T-helper 2 cell (primary cell): ENCODE data around the gene CDRT4.
"Not testable (repeated sequence)": the region's sequence is repeated elsewhere in the genome, so short reads cannot be mapped to it uniquely, and the experiment has no call there.

Experiments
- DNase-seq, 5 experiments: peaks; one replicate each; pipeline versions ENCODE4 v3.0.0 to v3.0.0-alpha.2; 2012 to 2022

The CDRT4 gene

DNA sequence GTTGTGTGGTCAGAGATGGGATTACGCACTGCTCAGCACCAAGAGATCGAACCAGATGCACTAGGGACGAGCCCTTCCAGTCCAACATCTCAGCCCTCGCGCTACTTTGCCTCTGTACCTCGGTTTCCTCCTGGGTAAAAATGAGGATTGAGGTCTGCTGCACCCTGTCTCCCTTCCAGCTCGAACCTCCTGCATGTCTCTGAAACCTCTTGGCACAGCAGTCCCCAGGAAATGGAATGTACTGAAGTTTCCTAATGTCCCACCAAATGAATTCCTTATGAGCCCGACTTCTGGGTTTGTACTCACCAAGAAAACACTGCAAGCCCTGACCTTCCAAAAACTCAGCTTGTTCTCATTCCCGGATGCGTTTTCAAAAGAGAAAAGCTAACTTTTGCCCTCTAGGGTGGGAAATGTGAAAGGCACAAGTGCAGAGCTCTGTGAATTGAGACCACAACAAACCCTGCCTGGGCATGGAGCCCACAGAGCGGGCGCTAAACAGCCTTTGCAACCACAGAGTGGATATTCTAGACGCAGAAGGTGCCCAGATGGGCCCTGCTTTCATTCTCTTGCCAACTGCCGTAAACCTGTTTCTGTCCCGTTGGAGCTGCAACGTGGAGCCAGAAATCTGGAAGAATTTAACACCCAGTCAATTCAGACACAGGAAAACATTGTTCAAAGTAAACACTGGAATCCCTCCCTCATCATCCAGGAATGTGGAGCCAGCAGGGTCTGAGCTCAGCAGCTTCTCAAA lies 10.3 kb downstream of the CDRT4 start:
- DNase-seq, result no peak

DNA sequence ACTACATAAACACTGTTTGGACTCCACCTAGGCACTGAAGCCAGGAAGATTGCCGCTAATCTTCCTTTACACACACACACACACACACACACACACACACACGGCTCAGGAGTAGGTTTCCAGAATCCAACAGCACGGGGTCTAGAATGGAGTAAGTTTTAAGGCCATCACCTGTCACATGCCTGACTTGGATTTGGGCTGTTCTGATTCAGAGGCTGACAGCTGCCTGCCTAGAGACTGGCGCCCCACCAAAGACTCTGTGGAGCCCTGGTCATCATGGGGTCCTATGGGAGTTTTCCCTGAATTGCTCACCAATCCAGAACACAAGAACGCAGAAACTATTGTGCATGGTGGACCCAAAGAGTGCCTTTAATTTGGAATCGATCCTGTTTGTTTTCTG lies 10.9 kb downstream of the CDRT4 start:
- no peak for DNase-seq

DNA sequence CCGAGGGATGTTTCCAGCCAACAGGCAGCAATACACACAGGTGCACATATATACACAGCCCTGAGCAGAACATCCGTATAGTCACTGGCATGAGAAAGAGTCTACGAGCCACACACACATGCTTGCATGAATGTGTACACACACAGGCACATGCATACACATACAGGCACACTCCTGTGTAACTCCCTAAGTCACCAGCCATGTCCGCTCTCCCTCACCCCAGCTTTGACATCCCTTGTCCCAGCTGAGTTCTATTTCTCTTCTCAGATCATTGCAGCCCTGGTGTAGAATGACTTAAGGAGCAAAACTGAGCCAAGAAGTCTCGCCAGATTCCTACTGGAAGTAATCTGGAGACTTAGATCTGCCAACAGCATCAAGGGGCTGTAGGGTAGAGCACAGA lies 13.1 kb downstream of the CDRT4 start:
- no peak for DNase-seq

DNA sequence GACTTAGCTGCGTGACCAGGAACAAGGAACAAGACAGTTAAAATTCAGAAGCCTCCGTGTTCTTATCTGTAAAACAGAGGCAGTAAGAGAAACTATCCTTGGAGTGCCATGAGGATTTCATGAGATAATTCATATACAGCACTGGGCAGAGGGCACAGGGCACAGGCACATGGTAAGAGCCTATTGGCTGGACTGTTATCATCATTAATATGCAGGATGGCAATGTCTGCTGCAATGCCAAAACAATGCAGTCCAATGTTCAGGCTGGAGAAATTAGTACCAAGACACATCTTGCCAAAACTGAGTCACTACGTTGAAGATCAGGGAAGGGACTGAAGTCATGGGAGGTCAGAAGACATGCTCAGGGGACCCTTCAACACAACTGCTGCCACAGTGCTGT lies 13.6 kb downstream of the CDRT4 start:
- DNase-seq, result no peak

DNA sequence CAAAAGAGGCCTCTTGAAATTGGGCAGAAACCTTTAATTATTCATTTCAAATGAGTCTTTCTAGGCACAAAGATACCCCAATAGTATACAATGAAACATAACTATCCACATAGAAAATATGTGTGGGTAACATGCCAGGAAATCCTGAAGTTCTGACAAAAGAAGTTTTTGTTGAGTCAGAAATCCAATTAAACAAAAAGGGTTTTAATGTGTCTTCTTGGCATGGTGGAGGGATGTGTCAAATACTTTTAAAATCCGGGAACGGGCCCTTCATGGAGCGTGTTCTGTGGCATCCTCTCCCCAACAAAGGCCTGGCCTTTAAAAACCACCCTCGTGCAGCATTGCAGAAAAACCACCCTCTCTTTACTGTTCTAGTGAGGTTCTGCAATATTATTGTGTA lies 14.2 kb downstream of the CDRT4 start:
- DNase-seq, result no peak

DNA sequence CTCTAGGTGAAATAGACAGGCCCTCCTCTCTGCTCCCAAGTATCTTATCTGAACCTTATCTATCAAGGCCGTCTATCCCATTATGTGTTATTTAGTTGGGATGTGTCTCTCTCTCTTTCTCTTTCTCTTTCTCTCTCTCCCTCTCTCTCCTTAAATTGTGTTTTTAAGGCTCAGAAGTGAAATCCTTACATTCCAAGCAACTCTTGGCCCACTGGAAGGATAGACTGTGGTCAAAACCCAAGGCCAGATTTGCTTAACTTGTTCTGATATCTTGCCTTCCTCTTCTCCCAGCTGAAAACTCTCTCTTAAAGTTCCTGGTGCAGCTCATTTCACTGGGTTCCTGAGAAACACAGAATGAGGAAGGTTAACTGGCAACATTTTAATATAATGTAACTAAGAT lies 14.7 kb downstream of the CDRT4 start:
- no peak for DNase-seq

DNA sequence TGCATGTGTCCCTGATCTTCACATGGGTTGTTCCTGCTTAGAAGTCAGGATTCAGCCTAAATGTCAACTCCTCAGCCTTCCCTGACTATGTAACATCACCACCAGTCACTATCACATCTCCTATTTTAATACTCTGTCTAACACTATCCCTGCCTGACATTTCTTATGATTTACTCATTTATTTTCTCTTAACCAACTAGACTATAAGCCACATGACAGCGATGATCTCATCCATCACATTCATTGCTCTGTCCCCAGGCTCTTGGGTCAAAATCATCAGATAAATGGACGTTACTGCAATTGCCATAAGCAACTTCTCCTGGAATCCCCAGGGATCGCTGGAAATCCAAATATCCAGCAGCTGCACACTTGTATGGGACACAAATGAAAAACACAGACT lies 15.7 kb downstream of the CDRT4 start:
- no peak for DNase-seq

DNA sequence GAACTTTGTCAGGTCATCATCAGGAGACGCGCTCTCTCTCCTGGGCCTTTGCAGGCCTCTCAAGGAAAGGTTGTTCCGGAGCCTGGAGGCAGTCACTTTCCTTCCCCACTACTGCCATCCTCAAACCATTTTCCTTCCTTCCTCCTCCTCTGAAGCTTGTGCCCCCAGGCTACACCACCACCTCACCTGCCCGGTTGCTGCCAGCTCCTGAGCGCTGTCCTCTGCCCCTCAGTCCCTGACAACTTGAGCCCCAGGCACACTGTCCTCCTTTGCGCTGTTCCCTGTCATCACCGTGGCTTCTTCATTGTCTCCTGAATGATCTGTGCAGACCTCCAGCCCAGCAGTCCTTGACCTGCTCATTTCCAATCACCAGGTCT lies 18.9 kb downstream of the CDRT4 start:
- DNase-seq, result no peak

DNA sequence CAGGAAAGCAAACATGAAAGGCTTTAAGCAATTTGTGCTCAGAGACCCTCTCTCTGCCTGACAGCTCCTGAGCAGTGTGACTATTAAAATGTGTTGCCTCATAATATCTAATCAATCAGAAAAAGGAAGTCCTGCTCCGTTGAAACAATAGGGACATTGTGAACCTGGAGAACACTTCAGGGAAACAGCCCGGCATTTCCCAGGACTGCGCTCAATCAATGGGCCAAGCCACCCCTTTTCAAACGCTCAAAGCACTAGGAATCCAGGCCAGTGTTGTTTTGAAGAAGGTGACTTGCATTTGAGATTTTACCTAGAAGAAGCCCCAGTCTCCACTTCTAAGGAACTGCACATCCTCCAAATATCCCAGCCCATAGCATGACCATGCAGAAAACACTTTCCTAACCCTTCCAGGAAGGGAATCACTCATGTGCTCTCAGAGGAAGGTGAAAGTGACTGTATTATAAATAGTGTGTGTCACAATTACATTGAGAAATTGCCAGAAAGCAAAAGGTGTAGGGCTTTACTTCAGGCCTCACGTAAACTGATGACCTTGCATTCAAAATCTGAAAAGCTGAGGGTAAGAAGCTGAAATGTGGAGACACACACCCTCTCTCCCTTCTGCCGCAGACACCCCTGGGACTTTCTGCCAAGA lies 19.4 kb downstream of the CDRT4 start:
- DNase-seq, result no peak

DNA sequence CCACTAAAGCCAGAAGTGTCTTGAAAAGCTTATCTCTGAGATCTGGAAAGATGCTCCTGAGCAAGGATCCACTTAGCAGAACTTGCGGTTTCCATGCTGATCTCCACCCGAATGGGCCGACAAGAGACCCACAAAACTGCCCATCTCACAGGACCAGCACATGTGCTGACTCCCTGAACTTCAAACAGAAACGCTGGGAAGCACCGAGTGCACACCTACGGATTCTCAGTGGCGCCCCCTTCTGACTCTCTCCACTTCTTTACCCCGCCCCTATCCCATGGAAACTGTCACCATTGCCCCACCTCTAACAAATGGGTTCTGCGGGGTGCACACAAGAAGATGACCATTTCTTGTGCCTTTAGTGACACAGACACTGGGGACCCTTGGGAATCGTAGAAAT lies 21.4 kb downstream of the CDRT4 start:
- no peak for DNase-seq

DNA sequence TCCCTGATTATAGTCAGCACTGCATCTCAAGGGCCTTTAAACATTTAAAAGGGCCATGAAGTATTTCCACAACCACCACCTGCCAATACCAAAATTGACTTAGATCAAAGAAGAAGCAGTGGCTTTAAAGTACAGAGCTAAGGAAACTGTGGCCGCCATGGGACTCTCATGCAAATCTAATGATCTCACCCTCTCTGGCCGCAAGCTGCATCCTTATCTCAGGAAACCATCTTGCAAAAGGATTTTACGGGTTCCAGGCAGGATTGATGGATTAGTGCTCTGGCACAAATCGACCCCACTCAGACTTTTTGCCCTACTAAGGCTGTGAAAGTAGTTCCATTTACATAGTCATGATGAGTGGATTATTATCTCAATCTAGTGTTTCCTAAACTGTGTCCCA lies 22.6 kb downstream of the CDRT4 start:
- DNase-seq, result peak in 1 of 5 experiments; percentile 27

DNA sequence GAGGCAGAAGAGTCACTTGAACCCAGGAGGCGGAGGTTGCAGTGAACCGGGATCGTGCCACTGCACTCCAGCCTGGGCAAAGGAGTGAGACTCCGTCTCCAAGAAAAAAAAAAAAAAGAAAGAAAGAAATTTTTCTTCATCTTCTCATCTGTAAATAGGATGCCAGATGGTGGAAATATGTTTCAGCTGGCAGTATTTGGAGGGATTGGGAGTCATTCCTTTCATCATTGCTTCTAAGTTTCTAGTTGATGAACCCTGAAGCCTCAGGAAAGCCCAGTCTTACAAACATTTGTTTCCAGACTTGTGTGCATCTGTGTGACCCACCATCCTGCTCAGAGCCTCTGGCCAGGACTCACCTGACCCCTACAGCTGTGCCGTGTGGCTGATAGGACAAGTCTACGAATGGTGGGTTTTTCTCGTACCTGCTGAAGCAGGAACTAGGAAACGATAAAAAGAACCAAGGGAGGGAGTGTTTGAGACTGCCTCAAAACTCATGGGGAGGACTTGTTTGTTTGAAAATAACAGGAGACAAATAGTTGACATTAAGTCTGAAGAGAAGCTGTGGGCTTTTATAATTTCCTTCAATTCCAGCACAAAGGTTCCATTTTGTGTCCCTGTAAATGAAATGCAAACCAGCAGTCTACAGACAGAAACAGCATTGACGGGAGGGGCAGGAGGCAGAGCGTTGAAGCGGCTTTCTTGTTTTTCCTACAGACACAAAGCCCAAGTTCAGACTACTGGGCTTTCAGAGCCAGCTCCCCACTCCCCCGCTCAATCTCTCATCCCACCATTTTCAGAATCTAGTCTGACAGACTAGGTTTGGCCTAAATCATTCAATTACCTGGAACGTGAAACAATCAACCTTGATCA lies 24.9 kb downstream of the CDRT4 start:
- no peak for DNase-seq

DNA sequence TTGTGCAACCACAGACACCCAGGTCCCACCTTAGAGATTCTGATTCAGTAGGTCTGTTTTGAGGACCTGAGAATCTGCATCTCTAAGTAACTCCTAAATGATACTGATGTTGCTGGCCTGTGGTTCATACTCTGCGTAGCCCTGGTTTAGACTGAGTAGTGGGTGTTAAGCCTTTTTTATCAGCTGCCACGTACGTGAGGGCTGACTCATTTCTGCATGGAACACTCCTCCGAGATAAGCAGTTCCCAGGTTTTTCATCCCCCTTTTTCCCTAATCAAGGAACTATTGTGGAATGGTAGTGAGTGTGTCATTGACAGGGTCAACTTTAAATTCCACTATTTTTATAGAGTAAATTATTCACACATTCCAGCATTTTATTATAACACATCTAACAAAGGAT lies 26.1 kb downstream of the CDRT4 start:
- no peak for DNase-seq

DNA sequence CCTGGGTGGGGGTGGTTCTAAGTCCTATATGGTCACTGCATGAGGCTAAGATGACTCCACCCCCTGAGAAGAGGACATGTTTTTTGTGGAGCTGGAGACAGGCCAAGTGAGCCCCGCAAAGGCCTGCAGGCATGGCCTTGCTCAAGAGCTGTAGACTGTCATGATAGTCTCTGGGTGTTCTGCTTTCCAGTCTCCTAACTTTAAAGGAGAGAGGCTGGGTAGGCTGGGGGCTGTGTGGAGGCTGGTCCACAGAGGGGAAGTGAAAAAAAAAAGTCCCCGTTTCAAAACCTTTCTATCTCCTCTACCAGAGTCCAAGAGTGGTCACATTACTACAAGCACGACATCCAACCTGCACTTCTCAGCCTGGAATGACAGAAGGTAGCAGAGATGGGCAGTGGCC lies 27.1 kb downstream of the CDRT4 start:
- no peak for DNase-seq

DNA sequence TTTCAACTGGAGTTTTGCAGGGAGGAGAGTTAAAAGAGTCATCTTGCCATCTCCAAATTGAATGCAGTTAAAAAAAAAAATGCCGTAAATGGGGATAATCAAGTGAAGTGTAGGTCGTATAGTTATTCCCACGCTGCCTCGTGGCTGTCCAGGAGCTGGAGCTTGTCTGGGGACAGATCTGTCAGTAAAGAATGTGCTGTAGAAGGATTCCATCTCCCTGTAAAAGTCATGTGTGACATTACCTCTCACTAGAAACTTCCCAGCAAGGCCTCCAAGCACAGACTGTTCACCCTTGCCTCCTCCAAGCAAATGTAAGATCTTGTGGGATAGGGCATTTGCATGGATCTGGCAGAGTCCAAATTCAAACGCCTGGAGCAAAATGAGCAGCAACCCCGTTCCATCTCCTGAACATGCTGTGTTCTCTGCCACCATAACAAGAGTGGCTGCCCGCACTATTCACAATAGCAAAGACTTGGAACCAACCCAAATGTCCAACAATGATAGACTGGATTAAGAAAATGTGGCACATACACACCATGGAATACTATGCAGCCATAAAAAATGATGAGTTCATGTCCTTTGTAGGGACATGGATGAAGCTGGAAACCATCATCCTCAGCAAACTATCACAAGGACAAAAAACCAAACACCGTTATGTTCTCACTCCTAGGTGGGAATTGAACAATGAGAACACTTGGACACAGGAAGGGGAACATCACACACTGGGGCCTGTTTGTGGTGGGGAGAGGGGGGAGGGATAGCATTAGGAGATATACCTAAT lies 28.0 kb downstream of the CDRT4 start:
- DNase-seq, result not testable (repeated sequence)

DNA sequence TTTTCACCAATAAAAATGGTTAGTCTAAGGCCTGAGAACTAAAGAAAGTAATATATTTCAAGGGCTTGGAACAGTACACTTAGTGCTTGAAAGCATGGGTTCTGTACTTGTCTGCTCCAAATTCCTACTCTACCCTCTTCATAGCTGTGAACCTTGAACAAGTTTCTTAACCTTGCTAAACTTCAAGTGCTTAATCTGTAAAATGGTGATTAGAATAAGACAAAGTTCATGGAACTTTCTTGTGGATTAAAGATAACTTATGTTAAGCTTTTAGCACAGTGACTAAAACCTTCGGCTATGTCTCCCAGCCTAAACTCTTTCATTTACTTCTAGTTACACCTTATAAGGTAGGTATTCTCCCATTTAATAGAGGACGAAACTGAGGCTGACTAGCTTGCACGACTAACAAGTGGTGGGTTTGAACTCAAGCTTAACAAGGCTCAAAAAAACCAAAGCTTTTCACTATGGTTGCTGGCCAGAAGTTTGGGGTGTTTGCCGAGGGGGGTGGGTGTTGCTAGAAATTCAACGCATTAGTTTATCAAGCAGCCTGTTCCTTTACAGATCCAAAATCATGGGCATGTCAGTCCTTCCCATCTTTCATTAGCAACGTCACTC lies 28.8 kb downstream of the CDRT4 start:
- no peak for DNase-seq

DNA sequence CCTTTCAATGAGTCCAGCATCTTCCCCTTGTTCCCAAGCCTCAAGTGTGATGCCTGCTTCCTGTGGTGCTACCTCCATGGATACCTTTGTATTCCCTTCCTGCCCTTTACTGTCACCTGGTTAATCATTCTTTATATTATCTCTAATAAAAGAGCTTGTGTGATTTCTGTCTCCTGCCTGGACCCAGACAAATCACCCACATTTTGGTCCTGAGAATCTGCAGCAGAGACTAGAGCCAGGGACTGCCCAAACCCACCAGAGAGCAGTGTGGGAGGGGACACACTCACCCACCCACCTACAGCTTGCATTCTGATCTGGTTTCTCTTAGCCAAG lies 30.2 kb downstream of the CDRT4 start:
- no peak for DNase-seq

DNA sequence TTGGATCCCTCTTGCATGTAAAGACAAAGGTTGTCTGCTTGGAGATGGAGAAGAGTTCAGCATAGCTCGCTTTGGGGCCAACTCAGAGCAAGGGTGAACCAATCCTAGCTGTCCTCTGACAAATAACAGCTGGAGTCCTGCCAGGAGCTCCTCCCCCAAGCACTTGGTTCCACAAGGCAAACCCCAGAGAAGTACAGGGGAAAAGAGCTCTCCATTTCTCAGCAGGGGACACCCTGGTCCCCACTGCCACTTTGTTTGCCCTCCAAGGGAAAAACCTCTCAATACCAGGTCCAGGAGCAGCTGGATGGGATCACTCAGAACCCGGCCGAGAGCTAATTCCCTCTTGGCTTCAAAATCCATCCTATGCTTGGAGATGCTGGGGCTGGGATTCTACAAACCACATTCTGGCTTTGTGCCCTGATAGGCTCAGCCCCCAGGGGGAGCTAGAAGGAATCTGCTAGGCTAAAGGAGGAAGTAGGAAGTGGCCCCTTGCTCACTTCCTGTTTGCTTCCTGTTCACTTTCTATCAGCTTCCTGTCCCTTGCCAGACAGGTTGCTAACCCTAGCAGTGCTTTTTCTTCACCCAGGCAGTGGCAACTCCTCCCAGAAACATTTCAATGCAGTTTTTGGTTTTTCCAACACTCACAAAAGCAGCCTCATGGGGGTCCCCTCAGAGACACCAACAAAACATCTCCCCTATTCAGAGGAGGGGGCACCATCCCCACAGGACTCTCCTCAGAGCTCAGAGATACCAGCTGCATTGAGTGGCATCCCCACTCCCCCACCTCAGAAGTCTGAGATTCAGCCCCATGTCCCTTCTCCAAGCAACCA lies 30.7 kb downstream of the CDRT4 start:
- DNase-seq, result peak in 1 of 5 experiments; percentile 80

DNA sequence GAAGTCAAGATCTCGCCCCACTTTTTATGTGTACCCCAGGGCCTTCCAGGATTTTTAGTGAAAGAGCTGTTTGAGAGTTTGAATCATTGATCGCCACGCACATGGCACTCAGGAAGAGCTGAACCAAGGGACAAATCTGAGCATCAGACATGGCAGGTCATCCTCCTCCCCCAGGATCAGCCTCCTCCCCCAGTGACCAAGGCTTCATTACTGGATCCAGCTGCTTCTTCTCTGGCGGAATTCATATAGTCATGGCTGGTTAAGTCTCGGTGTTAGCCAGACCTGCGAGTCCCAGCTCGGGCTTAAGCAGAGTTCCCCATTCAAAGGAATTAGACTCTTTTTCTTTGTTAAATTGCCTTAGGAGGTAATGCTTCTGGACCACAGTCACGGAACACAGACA lies 32.5 kb downstream of the CDRT4 start:
- DNase-seq, result no peak

DNA sequence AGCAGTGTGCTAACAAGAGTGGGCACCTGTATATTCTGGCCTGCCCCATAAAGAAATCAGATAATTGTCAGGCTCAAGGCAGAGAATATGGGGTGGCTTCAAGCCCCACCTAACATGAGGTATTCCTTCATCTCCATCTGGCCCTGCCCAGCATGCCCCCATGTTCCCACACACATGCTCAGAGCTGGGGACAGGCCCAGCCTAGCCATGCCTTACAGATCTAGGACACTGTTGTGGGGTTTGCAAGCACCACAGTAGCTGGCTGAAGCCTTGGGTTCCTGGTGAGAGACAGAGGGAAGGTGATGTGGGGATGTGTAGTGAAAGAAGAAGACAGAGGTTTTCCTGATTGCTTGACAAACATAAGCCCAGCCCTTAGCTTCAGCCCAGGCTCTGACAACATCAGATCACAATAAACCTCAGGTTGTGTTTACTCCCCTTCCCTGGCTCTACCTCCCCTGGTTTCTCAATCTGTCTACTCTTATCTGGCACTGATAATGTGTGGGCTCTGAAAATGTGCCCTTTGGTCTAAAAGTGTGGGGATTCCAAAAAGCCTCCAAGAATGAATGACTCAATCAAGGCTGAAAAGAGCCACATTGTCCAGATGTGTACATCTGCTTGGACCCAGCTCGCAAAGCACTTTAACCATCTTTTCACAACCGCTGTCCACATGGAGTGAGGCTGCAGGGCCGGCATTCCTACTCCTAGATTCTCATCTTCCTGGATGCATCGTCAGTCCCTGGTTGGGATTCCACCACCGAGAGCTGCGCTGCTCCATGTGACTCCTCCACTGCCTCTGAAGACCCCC lies 34.4 kb downstream of the CDRT4 start:
- DNase-seq, result no peak

DNA sequence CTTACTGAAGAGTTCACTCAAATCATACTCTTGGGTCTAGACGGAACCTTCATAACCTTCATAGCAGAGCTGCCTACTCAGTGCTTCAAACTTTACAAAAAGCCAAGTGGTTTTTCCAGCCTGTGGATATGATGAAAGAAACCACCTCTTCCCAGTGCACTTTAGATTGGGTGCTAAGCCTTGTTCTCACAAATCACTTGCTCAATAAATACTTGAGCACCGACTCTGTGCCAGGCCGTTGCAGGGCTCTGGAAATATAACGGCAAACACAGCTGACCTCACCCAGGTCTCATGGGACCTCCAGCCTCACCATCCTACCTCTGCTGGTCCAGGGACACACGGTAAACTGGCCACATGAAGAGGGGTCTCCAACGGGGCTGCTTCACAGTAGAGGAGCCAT lies 35.7 kb downstream of the CDRT4 start:
- no peak for DNase-seq
